Endothelial cell of umbilical vein (primary cell): Measurements from ENCODE around the gene STX16. TPM values are rescaled to one million over a fixed set of nuclear protein-coding genes. Genes with fewer than 3 reads are reported as not detected.

Experiments used
- BruUV-seq: library from RNA; stranded (reverse); fragments of 400-500 nt; replicated peaks from 2 replicates; lab custom pipeline; 2021; lab: Mats Ljungman, UMichigan
- CTCF ChIA-PET: fragments of 300-600, 350-600 bp; sonication (Branson Sonifier 250); formaldehyde crosslinking; loops from one replicate; lab custom pipeline; 2021; ENCODE audit warnings: antibody characterized with exemption, inconsistent platforms; lab: Charles Lee
- POLR2A ChIA-PET: fragments of 300-600, 350-600 bp; sonication (Branson Sonifier 250); formaldehyde crosslinking; loops from one replicate; lab custom pipeline; 2021; ENCODE audit warnings: antibody characterized with exemption, inconsistent platforms; lab: Charles Lee
- DNase-seq: peaks from one replicate; pipeline ENCODE4 v3.0.0-alpha.2; 2011; ENCODE audit warnings: low read depth, low spot score
- FAIRE-seq: peaks from 2 replicates; lab custom pipeline; 2011; peaks lifted over from hg19 to GRCh38; lab: Jason Lieb, UNC
- H2AFZ ChIP-seq: 2 replicates; pipeline ENCODE4 v1.6.0; 2012; ENCODE audit warnings: low read depth, low read length, control low read depth, inconsistent platforms
- H3K27ac ChIP-seq: 2 replicates; pipeline ENCODE4 v1.5.1; 2011; ENCODE audit warnings: low read depth, mild to moderate bottlenecking, control low read depth, low read length, moderate library complexity; ENCODE audit not compliant: insufficient read depth
- H3K27me3 ChIP-seq, 2 experiments: 2 replicates each; pipeline versions ENCODE4 v1.6.0 to v1.6.1; 2011; ENCODE audit warnings: low read length in 2 of 2, mixed read lengths in 1 of 2; ENCODE audit not compliant: control insufficient read depth in 2 of 2, insufficient read depth in 2 of 2
- H3K36me3 ChIP-seq, 2 experiments: 2 replicates in 1 of 2; 3 replicates in 1 of 2; pipeline ENCODE4 v1.5.1; 2011; ENCODE audit warnings: low read length in 2 of 2, mild to moderate bottlenecking in 1 of 2, moderate library complexity in 1 of 2; ENCODE audit not compliant: control insufficient read depth in 2 of 2, insufficient read depth in 2 of 2; ENCODE audit errors: extremely low read depth in 1 of 2
- H3K4me1 ChIP-seq: 3 replicates; pipeline ENCODE4 v1.5.1; 2011; ENCODE audit warnings: mild to moderate bottlenecking, low read length; ENCODE audit not compliant: control insufficient read depth, insufficient read depth; ENCODE audit errors: extremely low read depth
- H3K4me2 ChIP-seq: 2 replicates; pipeline ENCODE4 v1.6.1; 2011; ENCODE audit warnings: low read length, control low read depth, mixed read lengths; ENCODE audit not compliant: insufficient read depth
- H3K4me3 ChIP-seq, 3 experiments: fragments of 200-600 bp in 1 of 3; sonication (generic), shearing (Covaris generic) in 1 of 3; replicated peaks in 1 of 3; 2 replicates each; pipeline ENCODE4 v1.5.1; 2011 to 2016; ENCODE audit warnings: control low read depth in 3 of 3, low read length in 3 of 3, mild to moderate bottlenecking in 2 of 3, inconsistent platforms in 1 of 3, low read depth in 1 of 3, moderate library complexity in 1 of 3; ENCODE audit not compliant: insufficient read depth in 1 of 3
- H3K79me2 ChIP-seq: 2 replicates; pipeline ENCODE4 v1.6.0; 2012; ENCODE audit warnings: low read length, inconsistent platforms; ENCODE audit not compliant: control insufficient read depth, insufficient read depth
- H3K9ac ChIP-seq: replicated peaks from 2 replicates; pipeline ENCODE3; 2011; ENCODE audit warnings: low read length, control low read depth; ENCODE audit not compliant: insufficient read depth; ENCODE audit errors: extremely low read depth
- H3K9me1 ChIP-seq: replicated peaks from 3 replicates; pipeline ENCODE4 v1.6.0; 2011; ENCODE audit warnings: mild to moderate bottlenecking, low read length; ENCODE audit not compliant: control insufficient read depth, insufficient read depth; ENCODE audit errors: extremely low read depth
- H3K9me3 ChIP-seq: replicated peaks from 2 replicates; pipeline ENCODE4 v1.5.1; 2012; ENCODE audit warnings: low read length, inconsistent platforms; ENCODE audit not compliant: control insufficient read depth, insufficient read depth
- H4K20me1 ChIP-seq: replicated peaks from 2 replicates; pipeline ENCODE3; 2011; ENCODE audit warnings: mild to moderate bottlenecking, low read length; ENCODE audit not compliant: control insufficient read depth, insufficient read depth; ENCODE audit errors: extremely low read depth
- CTCF ChIP-seq, 2 donors: IDR thresholded peaks; 1 replicate in 1 of 2; 2 replicates in 1 of 2; pipeline ENCODE4 v1.5.1; 2011; ENCODE audit warnings: low read length in 2 of 2, mild to moderate bottlenecking in 2 of 2, moderate library complexity in 2 of 2, control low read depth in 1 of 2, inconsistent platforms in 1 of 2, low read depth in 1 of 2; ENCODE audit not compliant: insufficient read depth in 1 of 2; ENCODE audit errors: extremely low read depth in 1 of 2
- EZH2 ChIP-seq: IDR thresholded peaks from 2 replicates; pipeline ENCODE4 v1.6.1; 2012; ENCODE audit warnings: borderline replicate concordance, low read depth, mild to moderate bottlenecking, moderate library complexity, low read length, inconsistent platforms; ENCODE audit not compliant: severe bottlenecking
- FOS ChIP-seq: IDR thresholded peaks from 2 replicates; pipeline ENCODE4 v1.6.1; 2011; ENCODE audit warnings: mild to moderate bottlenecking, low read length, moderate library complexity, borderline replicate concordance; ENCODE audit not compliant: insufficient read depth
- GATA2 ChIP-seq: IDR thresholded peaks from 2 replicates; pipeline ENCODE4 v1.7.0; 2011; ENCODE audit warnings: low read depth, mild to moderate bottlenecking, moderate library complexity, mixed read lengths, low read length; ENCODE audit not compliant: insufficient read length, insufficient read depth
- JUN ChIP-seq: IDR thresholded peaks from 2 replicates; pipeline ENCODE4 v1.6.1; 2011; ENCODE audit warnings: borderline replicate concordance, low read depth; ENCODE audit not compliant: insufficient read length, insufficient read depth
- MAX ChIP-seq: IDR thresholded peaks from 2 replicates; pipeline ENCODE4 v1.6.1; 2011; ENCODE audit not compliant: insufficient read depth, insufficient read length
- MYC ChIP-seq: IDR thresholded peaks from one replicate; pipeline ENCODE4 v1.6.1; 2011; ENCODE audit warnings: mild to moderate bottlenecking, low read depth, low read length
- POLR2A ChIP-seq: IDR thresholded peaks from 2 replicates; pipeline ENCODE4 v1.6.1; 2012; ENCODE audit warnings: low read depth, mild to moderate bottlenecking, control low read depth, low read length
- POLR2AphosphoS5 ChIP-seq: IDR thresholded peaks from 2 replicates; pipeline ENCODE4 v1.6.1; 2012; ENCODE audit warnings: low read depth, mild to moderate bottlenecking, control low read depth, low read length, moderate library complexity; ENCODE audit not compliant: insufficient read depth
- dilution Hi-C: fragments of 300-500 bp; cut with MboI; formaldehyde crosslinking; loops from one replicate; pipeline ENCODE4 v1.15.0; 2019; ENCODE audit warnings: low sequenced_read_pairs; ENCODE audit not compliant: extremely low pct_ligation_motif_present
- intact Hi-C: fragments of 100-400 bp; cut with micrococcal nuclease; formaldehyde crosslinking; loops from one replicate; pipeline ENCODE4 v1.10.0; 2022
- polyA plus RNA-seq, 4 experiments: library from polyadenylated mRNA; depleted of rRNA in 3 of 4; stranded (reverse) in 3 of 4; unstranded in 1 of 4; fragments of >200 nt; gene quantifications; 2 replicates each; pipeline versions ENCODE4 v1.2.1 to v1.2.3, GENCODE V29; 2011 to 2012; ENCODE audit warnings: missing spikeins in 1 of 4
- total RNA-seq: library from RNA; stranded (reverse); gene quantifications from 2 replicates; pipeline ENCODE4 v1.2.3, GENCODE V29; 2021

The STX16 gene
- total and polyA plus RNA-seq, 2 donors (not counting 3 experiments of a cell fraction or from before 2014, with no cell fraction given) = 43.1 to 63.5 TPM

- FAIRE-seq = peak; percentile 40
- no peaks in the 10 kb centered on the region for H3K9me1 ChIP-seq
- no peaks in the 10 kb centered on the region for H3K27me3 ChIP-seq
- ChIA-PET POLR2A (no interaction called here), CTCF (interaction anchor here (1.2 to 2.1 kb wide), 2 partner anchors 9 to 176 kb away, joined by 5 to 6 read pairs; no protein-coding TSS in a partner anchor)
- H3K9ac ChIP-seq = no peak overlapping the region
- H3K4me3 ChIP-seq = no peak overlapping the region
- DNase-seq = no peak
- H2AFZ ChIP-seq = no peak overlapping the region
- dilution Hi-C loops = loop anchor here (25.0 kb wide), 1 partner anchor 431 kb away; the partner anchor contains the start of gene ANKRD60
- TF ChIP-seq FOS = no peak
- no peak for TF ChIP-seq GATA2
- no peak for TF ChIP-seq JUN
- no peak for TF ChIP-seq MYC
- no peak for TF ChIP-seq CTCF (IDR thresholded peaks at IDR 0.05; ENCODE audit: extremely low read depth in 1 of 2, insufficient read depth in 1 of 2, low read depth in 1 of 2, low read length in 2 of 2)
- TF ChIP-seq POLR2A = no peak
- no peak for TF ChIP-seq EZH2
- no peak for TF ChIP-seq MAX
- TF ChIP-seq POLR2AphosphoS5 = no peak
- peaks cover 39% of the 10 kb centered on the region for H3K79me2 ChIP-seq
- peaks cover 15 to 20% of the 10 kb centered on the region in 2 experiments for H3K36me3 ChIP-seq
- no TSS peak for BruUV-seq
- H3K4me2 ChIP-seq = no peak overlapping the region
- intact Hi-C loops = no loop called here
- H3K9me3 ChIP-seq = no peaks in the 10 kb centered on the region
- H3K4me1 ChIP-seq = no peaks in the 10 kb centered on the region
- no peaks in the 10 kb centered on the region for H4K20me1 ChIP-seq
- H3K27ac ChIP-seq = no peak overlapping the region
These were observed 16.9 kb downstream of the STX16 start for GRCh38 chr20:58667975-58668374.
